Measurements from ENCODE around the gene PDXK.

PDXK gene

DNA sequence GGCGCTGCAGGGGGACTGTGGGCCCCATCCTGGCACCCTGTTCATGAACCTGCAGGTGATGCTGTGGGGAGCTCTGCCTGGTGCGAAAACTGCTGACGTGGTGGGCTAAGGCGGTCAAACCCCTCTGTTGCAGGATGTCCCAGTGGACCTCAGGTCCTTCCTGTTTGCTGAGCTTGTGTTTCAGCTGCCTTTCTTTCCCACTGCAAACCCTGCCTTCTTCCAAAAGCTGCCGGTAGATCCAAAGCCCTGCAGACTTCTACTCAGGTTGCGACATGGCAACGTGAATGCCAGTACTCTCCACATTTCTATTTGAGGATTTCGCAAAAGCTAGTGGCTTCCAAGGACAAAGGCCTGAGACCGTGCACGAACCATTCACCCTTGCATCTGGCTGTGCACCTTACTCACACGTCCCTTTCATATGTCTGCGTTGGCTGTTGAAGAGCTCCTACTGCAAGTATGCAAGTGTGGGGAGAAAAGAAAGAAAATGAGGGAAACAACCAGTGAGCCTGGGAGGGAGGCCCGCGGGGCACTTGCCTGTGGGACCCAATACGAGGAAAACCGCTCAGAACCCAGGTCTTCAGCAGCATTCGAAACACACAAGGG, 64.3 kb downstream of the PDXK start:
- no peak for DNase-seq

DNA sequence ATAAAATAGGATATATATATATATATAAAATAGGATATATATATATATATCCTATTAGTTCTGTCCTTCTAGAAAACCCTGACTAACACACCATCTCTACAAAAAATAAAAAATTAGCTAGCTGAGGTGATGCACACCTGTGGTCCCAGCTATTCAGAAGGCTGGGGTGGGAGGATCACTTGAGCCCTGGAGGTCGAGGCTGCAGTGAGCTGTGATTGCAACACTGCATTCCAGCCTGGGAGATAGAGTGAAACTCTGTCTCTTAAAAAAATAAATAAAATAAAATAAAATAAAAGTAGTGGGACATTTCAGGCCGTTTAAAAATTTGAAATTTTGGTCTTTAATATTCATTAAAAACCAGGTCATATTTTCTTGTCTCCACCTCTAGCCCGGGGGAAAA, 66.2 kb downstream of the PDXK start:
- no peak for DNase-seq

DNA sequence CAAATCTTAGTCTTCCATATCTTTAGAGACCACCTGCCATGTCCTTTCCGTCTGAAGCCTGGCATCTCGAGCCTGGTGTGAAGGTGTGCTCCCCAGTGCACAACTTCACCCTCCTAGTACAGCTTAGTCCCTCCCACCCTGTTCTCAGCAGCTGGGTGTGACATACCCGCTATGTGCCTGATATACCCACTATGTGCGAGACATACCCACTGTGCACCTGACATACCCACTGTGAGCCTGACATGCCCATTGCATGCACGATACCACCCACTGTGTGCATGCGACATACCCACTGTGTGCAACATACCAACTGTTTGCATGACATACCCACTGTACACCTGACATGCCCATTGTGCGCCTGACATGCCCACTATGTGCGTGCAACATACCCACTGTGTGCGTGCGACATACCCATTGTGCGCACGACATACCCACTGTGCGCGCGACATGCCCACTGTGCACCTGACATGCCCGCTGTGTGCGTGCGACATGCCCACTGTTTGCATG, 67.4 kb downstream of the PDXK start:
- DNase-seq = peak in 1 of 3 experiments; percentile 21

DNA sequence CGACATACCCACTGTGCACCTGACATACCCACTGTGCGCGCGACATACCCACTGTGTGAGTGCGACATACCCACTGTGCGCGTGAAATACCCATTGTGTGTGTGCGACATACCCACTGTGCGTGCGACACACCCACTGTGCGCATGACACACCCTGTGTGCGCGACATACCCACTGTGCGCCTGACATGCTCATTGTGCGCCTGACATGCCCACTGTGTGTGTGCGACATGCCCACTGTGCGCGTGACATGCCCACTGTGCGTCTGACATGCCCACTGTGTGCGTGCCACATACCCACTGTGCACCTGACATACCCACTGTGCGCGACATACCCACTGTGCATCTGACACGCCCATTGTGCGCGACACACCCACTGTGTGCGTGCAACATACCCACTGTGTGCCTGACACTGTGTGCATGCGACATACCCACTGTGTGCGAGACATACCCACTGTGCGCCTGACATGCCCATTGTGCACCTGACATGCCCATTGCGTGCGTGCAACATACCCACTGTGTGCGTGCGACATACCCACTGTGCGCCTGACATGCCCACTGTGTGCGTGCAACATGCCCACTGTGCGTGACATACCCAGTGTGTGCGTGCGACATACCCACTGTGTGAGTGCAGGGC, 68.0 kb downstream of the PDXK start:
- DNase-seq = no peak

DNA sequence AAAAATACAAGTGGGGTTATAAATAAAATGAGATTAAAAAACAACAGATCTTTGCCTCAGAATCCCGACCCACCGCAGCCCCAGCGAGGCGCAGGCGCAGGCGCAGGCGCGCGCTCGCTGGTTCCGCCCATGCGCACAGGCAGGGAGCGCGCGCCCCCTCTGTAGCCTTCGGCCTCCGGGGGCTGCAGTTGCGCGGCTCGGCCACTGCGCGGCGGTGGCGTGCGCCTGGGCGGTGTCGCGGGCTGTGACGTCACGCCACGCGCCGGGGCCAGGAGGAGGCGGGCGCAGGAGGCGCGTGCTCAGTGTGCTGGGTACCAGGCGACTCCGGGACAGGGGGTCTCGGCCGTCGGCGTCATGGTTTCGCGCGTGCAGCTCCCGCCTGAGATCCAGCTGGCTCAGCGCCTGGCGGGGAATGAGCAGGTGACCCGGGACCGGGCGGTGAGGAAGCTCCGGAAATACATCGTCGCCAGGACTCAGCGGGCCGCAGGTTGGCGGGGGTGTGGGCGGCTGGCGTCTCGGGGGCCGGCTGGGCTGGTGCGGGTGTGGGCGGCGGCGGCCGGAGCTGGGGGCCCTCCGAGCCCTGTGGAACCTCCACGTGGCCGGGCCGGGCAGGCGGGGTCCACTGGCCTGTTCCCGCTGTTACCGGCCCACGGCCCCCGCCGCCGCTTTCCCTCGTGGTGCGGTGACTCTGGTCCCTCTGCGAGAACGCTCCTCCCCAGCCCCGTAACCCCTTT, 70.5 kb downstream of the PDXK start, which contains the start of gene RRP1:
Gene RRP1 (plus strand): TSS at position 302 of the 734 bp plus-strand sequence. CDS start 53 bp downstream, at position 355.
- DNase-seq = peak; percentile 96 to 98 (median 96)

DNA sequence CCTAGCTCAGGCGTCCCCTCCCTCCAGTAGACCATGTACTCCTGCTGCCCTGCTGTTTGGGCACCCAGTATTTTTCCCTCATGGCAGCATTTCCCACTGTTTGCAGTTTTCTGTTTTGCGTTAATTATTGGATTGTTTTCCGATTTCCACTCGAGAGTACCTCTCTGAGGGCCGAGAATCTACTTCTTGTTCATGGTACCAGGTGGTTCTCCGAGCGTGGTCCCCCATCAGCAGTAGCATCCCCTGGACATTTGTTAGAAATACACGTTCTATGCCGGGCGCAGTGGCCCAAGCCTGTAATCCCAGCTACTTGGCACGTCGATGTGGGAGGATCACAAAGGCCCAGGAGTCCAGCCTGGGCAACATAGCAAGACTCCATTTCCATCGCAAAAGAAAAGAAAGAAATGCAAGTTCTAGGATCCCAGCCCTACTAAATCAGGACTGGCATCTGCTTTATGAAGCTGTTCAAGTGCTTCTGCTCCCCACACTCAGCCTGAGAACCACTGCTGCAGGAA, 71.1 kb downstream of the PDXK start:
- DNase-seq = peak in 1 of 3 experiments; percentile 52

DNA sequence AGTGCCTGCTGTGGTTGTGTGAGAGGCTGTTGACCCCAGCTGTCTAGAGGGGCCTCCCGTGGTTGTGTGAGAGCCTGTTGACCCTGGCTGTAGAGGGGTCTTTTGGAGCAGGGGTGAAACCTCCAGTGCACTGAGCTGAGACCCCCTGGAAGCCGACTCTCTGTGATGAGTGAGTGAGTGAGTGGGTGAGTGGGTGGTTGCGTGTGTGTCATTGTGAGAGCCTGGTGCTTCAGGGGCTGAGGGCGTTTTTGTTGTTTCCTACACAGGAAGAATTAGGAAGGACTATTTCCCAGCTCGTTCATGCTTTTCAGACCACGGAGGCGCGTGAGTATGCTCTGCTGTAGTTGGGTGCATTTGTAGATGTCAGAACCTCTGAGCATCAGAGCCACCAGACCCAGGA, 73.5 kb downstream of the PDXK start:
- DNase-seq = no peak

DNA sequence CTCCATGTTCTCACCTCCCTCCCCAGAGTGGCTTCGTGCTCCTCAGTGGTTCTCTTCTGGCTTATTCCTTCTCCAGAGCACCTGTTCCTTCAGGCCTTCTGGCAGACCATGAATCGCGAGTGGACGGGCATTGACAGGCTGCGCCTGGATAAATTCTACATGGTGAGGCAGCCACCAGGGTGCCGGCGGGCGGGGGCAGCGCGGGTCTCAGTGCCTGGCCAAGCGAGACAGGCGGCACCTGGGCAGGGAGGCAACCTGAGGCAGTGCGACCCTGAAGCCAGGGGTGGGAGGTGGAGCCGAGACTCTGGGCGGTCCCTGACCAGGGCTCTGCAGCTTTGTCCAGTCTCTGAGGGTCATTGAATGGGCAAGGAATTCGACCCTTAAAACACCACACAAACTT, 74.3 kb downstream of the PDXK start:
- DNase-seq = no peak

DNA sequence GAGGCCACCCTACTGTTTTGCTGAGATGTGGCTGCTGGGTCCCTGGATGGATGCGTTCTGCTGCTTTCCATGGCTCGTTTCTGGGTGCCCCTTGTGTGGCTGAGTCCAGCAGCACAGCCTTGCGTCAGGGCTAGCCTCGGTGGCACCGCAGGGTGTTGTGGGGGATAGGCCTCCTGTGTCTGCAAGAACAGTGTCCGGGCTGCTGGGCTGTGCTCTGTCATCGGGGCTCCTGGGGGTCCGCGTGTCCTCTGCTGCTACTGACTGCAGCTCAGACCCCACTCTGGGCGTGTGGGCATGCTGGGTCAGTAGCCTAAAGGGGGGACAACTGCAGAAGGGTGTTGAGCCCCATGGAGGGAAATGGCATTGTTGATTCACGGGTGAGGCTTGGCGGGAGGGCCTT, 75.4 kb downstream of the PDXK start:
- DNase-seq = no peak

DNA sequence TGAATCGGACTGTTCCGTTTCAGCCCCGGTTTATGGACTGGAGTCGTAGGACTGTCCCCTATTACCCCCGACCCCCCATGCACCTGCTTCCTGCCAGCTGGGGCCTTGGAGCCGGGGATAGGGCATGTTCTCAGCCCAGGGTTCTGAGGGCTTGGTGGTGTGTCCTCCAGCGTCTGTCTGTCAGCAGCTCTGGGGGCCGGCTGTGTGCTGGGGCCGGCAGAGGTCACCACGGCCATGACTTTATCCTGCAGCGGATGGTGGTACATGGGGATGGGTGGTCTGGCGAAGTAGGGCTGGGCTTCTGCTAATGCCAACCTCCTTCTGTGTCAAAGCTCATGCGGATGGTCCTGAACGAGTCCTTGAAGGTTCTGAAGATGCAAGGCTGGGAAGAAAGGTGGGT, 75.9 kb downstream of the PDXK start:
- no peak for DNase-seq

DNA sequence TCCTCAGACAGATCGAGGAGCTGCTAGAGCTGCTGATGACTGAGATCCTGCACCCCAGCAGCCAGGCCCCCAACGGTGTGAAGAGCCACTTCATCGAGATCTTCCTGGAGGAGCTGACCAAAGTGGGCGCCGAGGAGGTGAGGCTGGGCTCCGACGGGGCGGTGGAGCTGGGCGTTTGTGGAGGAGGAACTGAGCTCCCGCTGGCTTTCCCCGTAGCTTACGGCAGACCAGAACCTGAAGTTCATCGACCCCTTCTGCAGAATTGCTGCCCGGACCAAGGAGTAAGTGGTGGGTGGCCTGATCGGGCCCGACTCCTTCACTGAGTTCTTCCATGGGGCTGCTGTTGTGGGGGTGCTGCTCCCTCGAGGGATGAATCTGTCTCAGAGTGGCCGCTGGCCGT, 78.5 kb downstream of the PDXK start:
- DNase-seq = no peak

DNA sequence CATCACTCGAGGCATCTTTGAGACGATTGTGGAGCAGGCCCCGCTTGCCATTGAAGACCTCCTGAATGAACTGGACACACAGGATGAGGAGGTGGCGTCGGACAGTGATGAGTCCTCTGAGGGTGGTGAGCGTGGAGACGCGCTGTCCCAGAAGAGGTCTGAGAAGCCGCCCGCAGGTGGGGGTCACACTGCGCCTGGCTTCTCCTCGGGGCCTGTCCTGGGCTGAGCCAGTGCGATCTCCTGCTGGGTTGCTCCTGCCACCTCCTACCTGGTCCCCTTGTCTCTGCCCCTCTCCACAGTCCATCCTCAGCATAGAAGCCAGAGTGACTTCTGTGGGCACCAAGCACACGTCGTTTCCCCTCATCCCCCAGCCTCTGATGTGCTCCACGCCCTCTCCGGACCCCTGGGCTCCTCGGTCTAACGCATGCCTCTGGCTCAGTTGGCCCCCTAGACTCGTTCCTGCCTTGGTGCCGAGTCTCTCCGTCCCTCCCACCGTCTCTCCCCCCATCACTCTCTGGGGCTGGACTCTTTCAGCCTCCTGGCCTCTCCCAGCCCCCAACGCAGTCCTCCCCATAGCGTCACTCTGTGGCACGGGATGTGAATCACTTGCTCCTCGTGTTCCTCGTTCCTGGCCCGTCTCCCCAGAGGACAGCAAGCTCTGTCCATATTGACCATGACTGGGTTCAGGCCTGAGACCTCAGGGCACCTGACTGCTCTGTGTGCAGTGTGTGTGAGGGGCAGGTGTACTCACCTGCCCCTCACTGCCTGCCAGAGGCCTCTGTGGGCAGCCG, 79.2 kb downstream of the PDXK start:
- DNase-seq = no peak

DNA sequence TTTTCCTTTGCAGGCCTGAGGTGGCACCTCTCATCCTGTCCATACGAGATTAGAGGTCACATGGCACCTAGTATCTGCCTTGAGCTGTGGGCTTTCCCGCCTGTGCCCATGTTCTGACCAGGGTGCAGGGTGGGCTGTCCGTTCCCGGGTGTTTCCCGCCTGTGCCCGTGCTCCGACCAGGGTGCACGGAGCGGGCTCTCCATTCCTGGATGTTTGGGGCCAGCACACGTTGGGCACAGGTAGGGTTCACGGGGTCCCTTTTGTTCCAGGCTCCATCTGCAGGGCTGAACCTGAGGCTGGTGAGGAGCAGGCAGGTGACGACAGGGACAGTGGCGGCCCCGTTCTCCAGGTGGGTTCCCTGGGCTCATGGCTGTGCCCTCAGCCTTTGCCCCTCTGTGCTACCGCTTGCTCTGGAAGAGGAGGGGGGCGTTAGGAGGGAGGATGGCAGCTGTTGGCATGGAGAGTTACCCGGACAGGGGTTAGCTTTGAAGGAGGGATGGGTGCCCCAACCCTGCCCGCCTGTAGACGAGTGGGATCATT, 80.4 kb downstream of the PDXK start:
- DNase-seq = no peak

DNA sequence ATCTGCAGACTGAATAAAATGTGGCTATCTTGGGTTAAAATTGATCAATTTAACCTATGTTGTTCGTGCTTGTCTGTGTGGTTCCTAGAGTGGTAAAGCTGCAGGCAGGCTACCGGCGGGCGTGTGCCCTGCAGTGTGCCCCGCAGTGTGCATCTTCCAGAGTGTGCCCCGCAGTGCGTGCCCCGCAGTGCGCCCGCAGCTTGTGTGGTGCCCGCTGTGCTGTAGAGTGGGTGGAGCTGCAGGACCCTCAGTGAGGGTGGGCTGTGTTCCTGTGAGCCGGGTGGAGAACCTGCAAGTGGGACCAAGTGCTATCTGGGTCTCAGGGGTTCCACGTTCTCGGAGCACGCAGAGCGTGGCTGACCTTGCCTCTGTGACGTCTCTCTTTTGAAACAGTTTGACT, 81.2 kb downstream of the PDXK start:
- DNase-seq = no peak

DNA sequence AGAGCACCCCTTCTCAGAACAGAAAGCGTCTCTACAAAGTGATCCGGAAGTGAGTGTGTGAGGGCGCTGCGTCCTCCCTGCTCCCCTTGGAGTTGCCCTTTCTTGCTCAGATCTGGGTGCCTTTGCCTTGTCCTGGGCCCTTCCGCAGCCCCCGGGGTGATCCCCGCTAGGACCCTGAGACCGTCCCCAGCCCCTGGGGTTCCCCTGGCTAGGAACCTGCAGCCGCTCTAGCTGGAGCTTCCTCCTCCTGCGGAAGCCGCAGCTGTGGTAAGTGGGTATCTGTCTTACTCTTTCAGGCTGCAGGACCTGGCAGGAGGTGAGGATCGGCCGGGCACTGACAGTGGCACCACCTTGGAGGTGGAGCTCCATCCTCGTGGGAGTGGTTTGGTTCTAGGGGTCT, 81.6 kb downstream of the PDXK start:
- no peak for DNase-seq

DNA sequence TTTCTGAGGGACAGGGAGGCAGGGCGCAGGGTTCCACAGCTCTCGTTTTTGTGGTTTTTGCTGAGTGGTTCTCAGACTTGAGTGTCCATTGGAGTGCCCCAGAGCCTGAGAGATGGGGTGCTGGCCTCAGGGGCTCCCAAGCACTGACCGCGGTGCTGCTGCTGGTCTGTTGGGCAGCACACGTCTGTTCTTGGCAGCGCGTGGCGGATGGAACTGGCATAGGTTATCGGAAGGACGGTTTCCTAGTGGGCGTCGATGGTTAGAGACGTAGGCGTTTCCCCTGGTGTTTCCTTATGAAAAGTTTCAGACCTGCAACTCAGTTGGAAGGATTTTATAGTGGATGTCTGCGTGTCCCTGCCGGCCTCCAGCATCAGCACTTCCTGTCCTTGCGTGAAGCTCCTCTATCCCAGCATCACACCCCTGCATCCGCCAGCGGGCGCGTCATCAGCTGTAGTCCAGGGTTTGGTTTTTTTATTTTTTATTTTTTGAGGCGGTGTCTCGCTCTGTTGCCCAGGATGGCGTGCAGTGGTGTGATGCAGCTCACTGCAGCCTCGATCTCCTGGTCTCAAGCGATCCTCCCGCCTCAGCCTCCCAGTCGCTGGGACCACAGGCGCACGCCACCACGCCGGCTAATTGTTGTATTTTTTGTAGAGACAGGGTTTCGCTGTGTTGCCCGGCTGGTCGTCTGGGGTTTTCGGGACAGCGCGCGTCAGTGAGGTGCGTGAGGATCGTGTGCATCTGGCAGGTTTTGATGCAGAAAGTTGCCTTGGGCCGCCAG, 82.3 kb downstream of the PDXK start:
- DNase-seq = no peak

DNA sequence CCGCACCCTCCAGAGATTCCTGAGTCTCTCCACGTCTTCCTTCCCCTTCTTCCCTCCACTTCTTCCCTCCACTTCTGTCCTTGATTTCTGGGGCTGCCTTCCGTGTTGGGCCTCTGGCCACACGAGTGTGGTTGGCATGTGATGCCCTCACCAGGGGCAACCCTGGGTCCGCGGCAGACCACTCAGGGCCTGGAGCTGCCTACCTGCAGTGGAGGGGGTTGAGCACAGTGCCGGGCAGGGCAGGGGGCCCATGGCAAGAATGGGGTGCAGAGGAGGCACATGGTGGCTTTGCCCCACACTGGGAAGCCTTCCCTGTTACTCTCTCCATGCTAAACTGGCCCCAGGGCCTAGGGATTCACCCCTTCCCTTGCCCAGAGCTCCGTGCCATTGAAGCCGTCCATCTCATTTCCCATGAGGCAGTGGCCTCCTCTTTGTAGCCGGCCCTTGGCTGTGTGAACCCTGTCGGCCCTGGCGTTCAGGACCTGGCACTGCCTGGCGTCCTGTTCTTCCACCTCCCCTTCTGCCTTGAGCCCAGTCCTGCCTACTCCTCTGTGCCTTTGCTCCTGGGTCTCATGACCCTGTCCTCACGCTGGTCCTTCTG, 83.9 kb downstream of the PDXK start:
- DNase-seq = no peak

DNA sequence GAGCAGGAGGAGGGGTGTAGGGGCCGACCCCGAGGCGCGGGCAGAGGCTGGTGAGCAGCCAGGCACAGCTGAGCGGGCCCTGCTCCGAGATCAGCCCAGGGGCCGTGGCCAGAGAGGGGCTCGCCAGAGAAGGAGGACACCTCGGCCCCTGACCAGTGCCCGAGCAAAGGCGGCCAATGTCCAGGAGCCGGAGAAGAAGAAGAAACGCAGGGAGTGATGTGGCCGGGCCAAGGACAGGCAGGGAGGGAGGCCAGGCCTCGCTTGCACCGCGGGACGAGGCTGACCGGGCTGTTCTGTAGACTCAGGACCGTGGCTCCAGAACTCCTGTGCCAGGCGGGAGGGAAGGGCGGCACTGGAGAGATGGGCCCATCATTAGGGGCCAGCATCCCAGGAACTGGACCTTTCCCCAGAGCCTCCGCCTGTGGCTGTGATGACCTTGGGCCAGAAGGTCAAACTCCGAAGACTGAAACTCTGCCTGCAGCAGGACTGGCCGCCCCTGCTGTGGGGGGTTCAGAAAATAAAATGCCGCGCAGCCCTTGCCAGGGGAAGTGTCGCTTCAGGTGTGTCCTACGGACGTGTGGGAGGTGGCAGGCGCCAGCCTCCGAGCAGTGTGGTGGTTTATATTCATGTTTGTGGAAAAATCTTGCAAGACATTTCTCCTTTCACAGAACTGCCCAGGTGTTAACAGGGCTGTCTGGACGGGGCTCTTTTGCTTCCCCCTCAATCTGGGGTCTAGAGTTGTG, 84.8 kb downstream of the PDXK start:
- DNase-seq = no peak

DNA sequence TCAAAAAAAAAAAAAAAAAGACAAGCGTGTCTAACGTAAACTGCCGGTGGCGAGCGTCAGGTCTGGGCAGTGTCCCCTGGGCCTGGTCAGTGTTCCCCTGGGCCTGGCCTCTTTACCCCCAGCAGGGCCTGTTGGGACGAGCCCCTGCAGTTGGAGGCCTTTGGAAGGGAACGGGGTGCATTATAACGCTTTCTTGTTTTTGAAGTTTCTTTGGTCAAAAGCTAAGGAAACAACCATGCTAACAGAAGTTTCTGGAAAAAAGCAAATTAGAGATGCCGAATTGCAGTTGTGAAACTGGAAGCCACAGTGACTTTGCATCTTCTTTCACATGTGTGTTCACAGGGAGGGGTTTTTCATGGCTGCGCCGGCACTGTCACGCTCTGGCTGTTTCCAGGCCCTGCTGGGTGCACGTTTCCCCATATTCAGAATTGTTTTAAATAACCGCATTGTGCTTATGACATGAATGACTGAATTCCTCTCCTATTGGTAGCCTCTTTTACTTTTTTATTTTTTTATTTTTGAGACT, 86.4 kb downstream of the PDXK start:
- DNase-seq = no peak

DNA sequence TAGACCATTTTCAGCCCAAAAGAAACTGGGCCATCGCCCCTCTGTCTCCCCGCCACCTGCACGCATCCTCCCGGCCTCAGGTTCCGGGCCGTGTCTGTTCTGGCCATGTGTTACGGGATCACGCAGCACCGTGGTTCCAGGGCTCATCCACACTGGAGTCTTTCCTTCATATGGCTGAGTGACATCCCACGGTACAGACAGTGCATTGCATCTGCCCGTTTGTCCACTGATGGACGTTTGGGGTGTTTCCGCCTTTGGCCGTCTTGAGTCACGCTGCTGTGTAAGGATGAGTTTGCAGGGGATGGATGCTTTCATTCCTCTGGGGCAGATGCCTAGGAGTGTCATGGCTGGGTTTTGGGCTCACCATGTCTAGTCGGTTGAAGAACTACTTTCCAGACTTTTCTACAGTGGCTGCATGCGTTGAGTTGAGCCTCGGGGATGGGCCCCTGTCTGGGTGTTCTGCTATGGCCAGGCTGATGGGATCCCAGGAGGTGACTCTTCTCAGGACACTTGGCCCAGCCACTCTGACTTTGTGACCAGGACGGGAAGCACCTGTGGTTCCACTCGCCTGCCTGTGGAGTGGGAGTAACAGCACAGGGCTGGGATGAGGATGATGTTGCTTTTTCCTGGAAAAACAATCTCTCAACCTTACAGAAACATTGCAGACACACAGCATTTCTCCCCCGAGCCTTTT, 87.2 kb downstream of the PDXK start:
- no peak for DNase-seq

Measured in NCI-H1417 (cell line).